GM11168 (cell line): ENCODE results near the gene MIPEP.

Source experiments
- in situ Hi-C: fragments of 300-500 bp; cut with MboI; formaldehyde crosslinking; loops from one replicate; pipeline ENCODE4 v1.12.0; 2022; ENCODE audit warnings: low sequenced_read_pairs; ENCODE audit not compliant: unreplicated experiment

The MIPEP gene

GRCh38 chr13:23725922-23726321, 163.3 kb downstream of the MIPEP start:
- in situ Hi-C loops = no loop called here

GRCh38 chr13:23724196-23724970, 164.8 kb downstream of the MIPEP start:
- in situ Hi-C loops = no loop called here

- in situ Hi-C loops = no loop called here
Measured at GRCh38 chr13:23723471-23723870, 165.7 kb downstream of the MIPEP start.

- in situ Hi-C loops = no loop called here
Measured at GRCh38 chr13:23722726-23723453, 166.3 kb downstream of the MIPEP start.

- in situ Hi-C loops = no loop called here
Measured at GRCh38 chr13:23718996-23719395, 170.2 kb downstream of the MIPEP start.

- in situ Hi-C loops = no loop called here
Measured at GRCh38 chr13:23716401-23716800, 172.8 kb downstream of the MIPEP start.

GRCh38 chr13:23715762-23716235, 173.4 kb downstream of the MIPEP start:
- in situ Hi-C loops = no loop called here

- in situ Hi-C loops = no loop called here
Measured at GRCh38 chr13:23715092-23715761, 174.0 kb downstream of the MIPEP start.

- in situ Hi-C loops = no loop called here
Measured at GRCh38 chr13:23714672-23715071, 174.5 kb downstream of the MIPEP start.

GRCh38 chr13:23711355-23711754, 177.8 kb downstream of the MIPEP start:
- in situ Hi-C loops = no loop called here

GRCh38 chr13:23710366-23710765, 178.8 kb downstream of the MIPEP start:
- in situ Hi-C loops = no loop called here

- in situ Hi-C loops = no loop called here
Measured at GRCh38 chr13:23709536-23709935, 179.7 kb downstream of the MIPEP start.

- in situ Hi-C loops = no loop called here
Measured at GRCh38 chr13:23707674-23708073, 181.5 kb downstream of the MIPEP start.

GRCh38 chr13:23705583-23705982, 183.6 kb downstream of the MIPEP start:
- in situ Hi-C loops = no loop called here

- in situ Hi-C loops = no loop called here
Measured at GRCh38 chr13:23703246-23703860, 185.8 kb downstream of the MIPEP start.

- in situ Hi-C loops = no loop called here
Measured at GRCh38 chr13:23701636-23702035, 187.6 kb downstream of the MIPEP start.

- in situ Hi-C loops = no loop called here
Measured at GRCh38 chr13:23701186-23701585, 188.0 kb downstream of the MIPEP start.

GRCh38 chr13:23699271-23699670, 189.9 kb downstream of the MIPEP start:
- in situ Hi-C loops = no loop called here

- in situ Hi-C loops = no loop called here
Measured at GRCh38 chr13:23697772-23698313, 191.4 kb downstream of the MIPEP start.

- in situ Hi-C loops = no loop called here
Measured at GRCh38 chr13:23696610-23697009, 192.6 kb downstream of the MIPEP start.
